PFSK-1 (cell line): Measurements from ENCODE around the gene IL10RA.

Experiments
- FOXP2 ChIP-seq: optimal IDR thresholded peaks from 2 replicates; pipeline ENCODE3; 2011; ENCODE audit warnings: borderline replicate concordance, control low read depth, inconsistent platforms; ENCODE audit not compliant: insufficient read depth; ENCODE audit errors: extremely low read length, extremely low read depth
- POLR2AphosphoS5 ChIP-seq: IDR thresholded peaks from 2 replicates; pipeline ENCODE4 v1.6.1; 2012; ENCODE audit warnings: low read depth, mild to moderate bottlenecking, control low read depth, low read length, moderate library complexity
- SIN3A ChIP-seq: IDR thresholded peaks from 2 replicates; pipeline ENCODE4 v1.6.1; 2012; ENCODE audit warnings: mild to moderate bottlenecking, low read length, moderate library complexity, borderline replicate concordance; ENCODE audit not compliant: insufficient read depth
- TAF1 ChIP-seq: IDR thresholded peaks from 2 replicates; pipeline ENCODE4 v1.6.1; 2012; ENCODE audit warnings: low read length, control low read depth, borderline replicate concordance; ENCODE audit not compliant: insufficient read depth
- TF ChIP-seq, protein P1 (sequence below), 2 experiments: IDR thresholded peaks; 2 replicates each; pipeline versions ENCODE4 v1.6.1 to v1.8.0; 2011 to 2012; ENCODE audit warnings: low read depth in 2 of 2, low read length in 2 of 2, control low read depth in 1 of 2, inconsistent platforms in 1 of 2, mild to moderate bottlenecking in 1 of 2, moderate library complexity in 1 of 2; ENCODE audit not compliant: insufficient read depth in 1 of 2

IL10RA gene

DNA sequence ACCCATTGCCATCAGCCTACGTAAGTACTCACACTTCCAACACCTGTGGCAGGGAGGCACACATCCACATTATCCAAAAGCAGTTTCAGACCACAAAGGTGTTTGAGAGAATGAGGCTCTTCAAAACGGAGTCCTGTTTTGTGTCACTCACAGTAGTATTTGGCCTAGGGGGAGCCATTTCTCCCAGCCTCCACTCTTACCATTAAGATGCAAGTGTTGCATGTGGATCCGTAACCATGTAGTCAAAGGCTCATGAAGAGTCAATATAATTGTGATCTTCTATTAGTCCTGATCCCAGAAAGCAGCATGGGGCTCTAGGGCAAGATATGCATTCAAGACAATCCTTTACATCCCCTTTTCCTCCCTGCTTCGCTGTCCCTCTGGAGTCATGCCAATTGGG, 41.5 kb downstream of the IL10RA start:
- TF ChIP-seq TAF1 (no peak), SIN3A (no peak), POLR2AphosphoS5 (no peak), FOXP2 (no peak)
- TF ChIP-seq, protein P1, sequence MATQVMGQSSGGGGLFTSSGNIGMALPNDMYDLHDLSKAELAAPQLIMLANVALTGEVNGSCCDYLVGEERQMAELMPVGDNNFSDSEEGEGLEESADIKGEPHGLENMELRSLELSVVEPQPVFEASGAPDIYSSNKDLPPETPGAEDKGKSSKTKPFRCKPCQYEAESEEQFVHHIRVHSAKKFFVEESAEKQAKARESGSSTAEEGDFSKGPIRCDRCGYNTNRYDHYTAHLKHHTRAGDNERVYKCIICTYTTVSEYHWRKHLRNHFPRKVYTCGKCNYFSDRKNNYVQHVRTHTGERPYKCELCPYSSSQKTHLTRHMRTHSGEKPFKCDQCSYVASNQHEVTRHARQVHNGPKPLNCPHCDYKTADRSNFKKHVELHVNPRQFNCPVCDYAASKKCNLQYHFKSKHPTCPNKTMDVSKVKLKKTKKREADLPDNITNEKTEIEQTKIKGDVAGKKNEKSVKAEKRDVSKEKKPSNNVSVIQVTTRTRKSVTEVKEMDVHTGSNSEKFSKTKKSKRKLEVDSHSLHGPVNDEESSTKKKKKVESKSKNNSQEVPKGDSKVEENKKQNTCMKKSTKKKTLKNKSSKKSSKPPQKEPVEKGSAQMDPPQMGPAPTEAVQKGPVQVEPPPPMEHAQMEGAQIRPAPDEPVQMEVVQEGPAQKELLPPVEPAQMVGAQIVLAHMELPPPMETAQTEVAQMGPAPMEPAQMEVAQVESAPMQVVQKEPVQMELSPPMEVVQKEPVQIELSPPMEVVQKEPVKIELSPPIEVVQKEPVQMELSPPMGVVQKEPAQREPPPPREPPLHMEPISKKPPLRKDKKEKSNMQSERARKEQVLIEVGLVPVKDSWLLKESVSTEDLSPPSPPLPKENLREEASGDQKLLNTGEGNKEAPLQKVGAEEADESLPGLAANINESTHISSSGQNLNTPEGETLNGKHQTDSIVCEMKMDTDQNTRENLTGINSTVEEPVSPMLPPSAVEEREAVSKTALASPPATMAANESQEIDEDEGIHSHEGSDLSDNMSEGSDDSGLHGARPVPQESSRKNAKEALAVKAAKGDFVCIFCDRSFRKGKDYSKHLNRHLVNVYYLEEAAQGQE (IDR thresholded peaks at IDR 0.05; ENCODE audit: insufficient read depth in 1 of 2, low read depth in 2 of 2, low read length in 2 of 2) = no peak

DNA sequence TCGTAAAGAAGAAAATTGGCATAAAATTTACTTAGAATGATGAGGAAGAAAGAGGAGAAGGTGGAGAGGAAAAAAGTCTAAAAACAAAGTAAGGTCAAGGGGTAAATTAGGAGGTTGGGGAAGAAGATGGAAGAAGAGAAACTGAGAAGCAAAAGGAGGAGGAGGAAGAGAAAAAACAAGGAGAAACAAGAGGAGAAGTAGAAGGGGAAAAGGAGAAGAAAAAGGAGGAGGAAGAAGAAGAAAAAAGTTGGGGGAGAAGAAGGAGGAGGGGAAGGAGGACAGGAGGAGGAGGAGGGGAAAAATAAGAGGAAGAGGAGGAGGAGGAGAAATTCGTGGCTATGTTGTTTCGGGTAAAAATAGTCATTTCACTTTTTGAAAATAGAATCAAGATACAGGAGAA, 42.4 kb downstream of the IL10RA start:
- TF ChIP-seq FOXP2 = no peak
- no peak for TF ChIP-seq SIN3A
- no peak for TF ChIP-seq TAF1
- TF ChIP-seq POLR2AphosphoS5 = no peak
- TF ChIP-seq, protein P1 (IDR thresholded peaks at IDR 0.05; ENCODE audit: insufficient read depth in 1 of 2, low read depth in 2 of 2, low read length in 2 of 2) = no peak

DNA sequence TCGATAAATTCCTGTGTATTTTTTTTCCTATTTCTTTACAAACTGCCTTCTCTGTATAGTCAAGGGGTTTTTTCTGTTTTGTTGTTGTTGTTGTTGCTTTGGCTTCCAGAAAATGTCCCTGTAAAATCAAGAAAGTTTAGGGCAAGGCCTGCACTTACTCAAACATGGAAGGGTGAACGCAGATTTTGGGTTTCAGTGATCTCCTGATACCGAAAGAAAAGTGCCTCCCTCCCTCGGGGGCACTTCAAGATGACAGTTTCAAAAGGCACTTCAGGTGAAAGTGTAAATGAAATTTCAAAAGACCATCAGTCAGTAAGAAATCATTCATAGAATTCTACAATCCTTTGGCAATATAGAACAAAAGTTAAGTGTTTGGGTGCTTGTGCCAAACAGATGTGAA, 47.2 kb downstream of the IL10RA start:
- TF ChIP-seq SIN3A = no peak
- no peak for TF ChIP-seq POLR2AphosphoS5
- TF ChIP-seq TAF1 = no peak
- TF ChIP-seq, protein P1 (IDR thresholded peaks at IDR 0.05; ENCODE audit: insufficient read depth in 1 of 2, low read depth in 2 of 2, low read length in 2 of 2) = no peak
- no peak for TF ChIP-seq FOXP2

DNA sequence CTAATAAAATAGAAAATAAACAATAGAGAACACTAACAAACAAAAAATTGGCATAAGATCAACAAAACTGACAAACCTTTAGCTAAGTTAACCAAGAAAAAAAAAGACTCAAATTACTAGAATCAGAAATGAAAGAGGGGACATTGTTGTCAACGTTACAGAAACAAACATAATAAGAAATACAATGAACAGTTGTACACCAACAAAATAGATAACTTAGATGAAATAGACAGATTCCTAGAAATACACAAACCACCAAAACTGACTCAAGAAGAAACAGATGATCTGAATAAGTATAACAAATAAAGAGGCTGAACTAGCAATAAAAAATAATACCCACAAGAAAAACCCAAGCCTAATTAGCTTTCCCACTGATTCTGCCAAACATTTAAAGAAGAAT, 55.9 kb downstream of the IL10RA start:
- no peak for TF ChIP-seq FOXP2
- no peak for TF ChIP-seq SIN3A
- TF ChIP-seq POLR2AphosphoS5 = no peak
- no peak for TF ChIP-seq TAF1
- TF ChIP-seq, protein P1 (IDR thresholded peaks at IDR 0.05; ENCODE audit: insufficient read depth in 1 of 2, low read depth in 2 of 2, low read length in 2 of 2) = no peak

DNA sequence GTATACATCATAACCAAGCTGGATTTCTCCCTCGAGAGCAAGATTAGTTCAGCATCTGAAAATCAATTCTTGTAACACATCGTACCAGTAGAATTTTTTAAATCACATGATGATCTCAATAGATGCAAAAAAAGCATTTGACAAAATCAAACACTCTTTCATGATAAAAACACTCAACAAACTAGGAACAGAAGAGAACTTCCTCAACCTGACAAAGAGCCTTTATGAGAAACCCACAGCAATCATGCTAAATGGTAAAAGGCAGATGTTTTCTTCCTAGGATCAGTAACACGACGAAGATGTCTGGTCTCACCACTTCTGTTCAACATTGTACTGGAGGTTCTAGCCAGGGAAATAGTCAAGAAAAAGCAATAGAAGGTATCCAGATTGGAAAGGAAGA, 56.6 kb downstream of the IL10RA start:
- TF ChIP-seq POLR2AphosphoS5 = no peak
- no peak for TF ChIP-seq FOXP2
- no peak for TF ChIP-seq TAF1
- TF ChIP-seq SIN3A = no peak
- TF ChIP-seq, protein P1 (IDR thresholded peaks at IDR 0.05; ENCODE audit: insufficient read depth in 1 of 2, low read depth in 2 of 2, low read length in 2 of 2) = no peak
